ENCODE measurements around the gene WDR7. TPM values are rescaled to one million over a fixed set of nuclear protein-coding genes. Genes with fewer than 3 reads are reported as not detected.

WDR7 gene
- total RNA-seq, 6 experiments from 2014 or later = 10.4 to 18.8 (median 15.3) TPM

GRCh38 chr18:56913941-56914340 lies 262.8 kb downstream of the WDR7 start:
- DNase-seq = no peak
- no peak for TF ChIP-seq CTCF (IDR thresholded peaks at IDR 0.05)
- TF ChIP-seq POLR2A (IDR thresholded peaks at IDR 0.05) = no peak
- no peak overlapping the region for H3K27ac ChIP-seq
- ATAC-seq = no peak
- H3K36me3 ChIP-seq = no peaks in the 10 kb centered on the region
- WGBS (ENCODE audit: insufficient coverage, low coverage, low lambda C conversion rate, missing lambda C conversion rate) = 84% methylated on average over 4 of the region's 4 CpGs
- H3K9me3 ChIP-seq = no peaks in the 10 kb centered on the region
- intact Hi-C loops (cut with DNase I) = no loop called here
- H3K4me1 ChIP-seq = no peaks in the 10 kb centered on the region
- no peaks in the 10 kb centered on the region for H3K27me3 ChIP-seq
- H3K4me3 ChIP-seq = no peak overlapping the region

GRCh38 chr18:56919190-56919589 lies 268.0 kb downstream of the WDR7 start:
- DNase-seq (no peak), ATAC-seq (no peak)
- Histone ChIP-seq H3K9me3 (no peaks in the 10 kb centered on the region), H3K4me3 (no peak overlapping the region), H3K27me3 (no peaks in the 10 kb centered on the region), H3K36me3 (no peaks in the 10 kb centered on the region), H3K27ac (no peak overlapping the region), H3K4me1 (no peaks in the 10 kb centered on the region)
- WGBS (ENCODE audit: insufficient coverage, low coverage, low lambda C conversion rate, missing lambda C conversion rate) = 80% methylated on average over 1 of the region's 1 CpG
- no peak for TF ChIP-seq CTCF (IDR thresholded peaks at IDR 0.05)
- TF ChIP-seq POLR2A (IDR thresholded peaks at IDR 0.05) = no peak
- intact Hi-C loops (cut with DNase I) = no loop called here

- Histone ChIP-seq H3K36me3 (no peaks in the 10 kb centered on the region), H3K27me3 (no peaks in the 10 kb centered on the region), H3K9me3 (no peaks in the 10 kb centered on the region), H3K4me3 (no peak overlapping the region), H3K4me1 (no peaks in the 10 kb centered on the region), H3K27ac (no peak overlapping the region)
- 67% methylated on average over 1 of the region's 1 CpG for WGBS (ENCODE audit: insufficient coverage, low coverage, low lambda C conversion rate, missing lambda C conversion rate)
- intact Hi-C loops (cut with DNase I) = no loop called here
- no peak for ATAC-seq
- TF ChIP-seq POLR2A (IDR thresholded peaks at IDR 0.05) = no peak
- no peak for TF ChIP-seq CTCF (IDR thresholded peaks at IDR 0.05)
- no peak for DNase-seq
Observed at GRCh38 chr18:56921896-56922480, 270.8 kb downstream of the WDR7 start.

GRCh38 chr18:56926734-56927133 lies 275.6 kb downstream of the WDR7 start:
- 85% methylated on average over 4 of the region's 5 CpGs for WGBS (ENCODE audit: insufficient coverage, low coverage, low lambda C conversion rate, missing lambda C conversion rate)
- Histone ChIP-seq H3K27ac (no peak overlapping the region), H3K4me3 (no peak overlapping the region), H3K4me1 (no peaks in the 10 kb centered on the region), H3K36me3 (no peaks in the 10 kb centered on the region), H3K27me3 (no peaks in the 10 kb centered on the region), H3K9me3 (no peaks in the 10 kb centered on the region)
- ATAC-seq (no peak), DNase-seq (no peak)
- intact Hi-C loops (cut with DNase I) = no loop called here
- TF ChIP-seq CTCF (IDR thresholded peaks at IDR 0.05) (no peak), POLR2A (IDR thresholded peaks at IDR 0.05) (no peak)

GRCh38 chr18:56927786-56928185 lies 276.6 kb downstream of the WDR7 start:
- DNase-seq (no peak), ATAC-seq (no peak)
- Histone ChIP-seq H3K27me3 (no peaks in the 10 kb centered on the region), H3K4me1 (no peaks in the 10 kb centered on the region), H3K9me3 (no peaks in the 10 kb centered on the region), H3K36me3 (no peaks in the 10 kb centered on the region), H3K27ac (no peak overlapping the region), H3K4me3 (no peak overlapping the region)
- intact Hi-C loops (cut with DNase I) = no loop called here
- TF ChIP-seq POLR2A (IDR thresholded peaks at IDR 0.05) = no peak
- no peak for TF ChIP-seq CTCF (IDR thresholded peaks at IDR 0.05)
- WGBS (ENCODE audit: insufficient coverage, low coverage, low lambda C conversion rate, missing lambda C conversion rate) = 93% methylated on average over 3 of the region's 3 CpGs
